ENCODE results near the gene SOWAHB. TPM values are rescaled to one million over a fixed set of nuclear protein-coding genes. Genes with fewer than 3 reads are reported as not detected.

The SOWAHB gene
- total RNA-seq, 5 donors from 2014 or later (not counting 1 experiment from before 2014, with no cell fraction given): 0.09 TPM; not detected in 4

DNA sequence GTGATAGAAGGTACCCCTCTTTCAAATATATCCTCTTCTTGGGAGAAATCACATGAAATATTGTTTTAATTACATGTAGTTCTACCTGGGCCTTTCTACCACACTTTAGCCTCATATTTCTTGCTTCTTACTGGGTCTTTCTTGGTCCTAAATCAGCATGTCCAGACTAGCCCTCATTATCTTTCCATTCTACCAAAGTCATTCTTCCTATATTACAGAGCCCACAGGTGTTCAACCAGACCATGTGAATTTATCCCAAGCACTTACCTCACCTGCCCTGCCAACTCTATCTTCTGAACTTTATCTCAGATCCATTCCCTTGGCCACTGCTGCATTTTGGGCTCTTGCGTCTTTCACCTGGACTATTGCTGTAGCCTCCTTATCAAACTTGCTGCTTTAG, 11.8 kb upstream of the SOWAHB start:
- Mint-ChIP-seq H3K36me3 (no peaks in the 10 kb centered on the region), H3K4me1 (no peaks in the 10 kb centered on the region), H3K4me3 (no peak overlapping the region), H3K27me3 (peaks cover 4 to 5% of the 10 kb centered on the region in 2 donors), H3K9me3 (peaks cover 0 to 7% (median 0%) of the 10 kb centered on the region in 3 donors), H3K27ac (no peak overlapping the region)
- ChIA-PET CTCF (interaction anchor here in 1 of 2 donors (0.5 kb wide), 1 partner anchor 19 kb away, joined by 4 read pairs; no protein-coding TSS in a partner anchor), POLR2A (no interaction called here)
- ATAC-seq (replicated peaks in 1 of 4) (no peak), DNase-seq (no peak)
- Histone ChIP-seq H3K9me3 (no peaks in the 10 kb centered on the region), H3K4me1 (ENCODE audit: control insufficient read depth in 1 of 2, extremely low read depth in 1 of 2, insufficient read depth in 2 of 2, low read length in 2 of 2) (no peaks in the 10 kb centered on the region), H3K27ac (ENCODE audit: low read length) (no peak overlapping the region), H3K36me3 (ENCODE audit: control insufficient read depth in 2 of 2, extremely low read depth in 1 of 2, insufficient read depth in 1 of 2, low read length in 1 of 2) (no peaks in the 10 kb centered on the region), H3K27me3 (replicated peaks in 1 of 2; ENCODE audit: control insufficient read depth in 2 of 2, extremely low read depth in 1 of 2, insufficient read depth in 2 of 2, low read length in 1 of 2) (no peaks in the 10 kb centered on the region), H3K4me3 (ENCODE audit: control insufficient read depth in 1 of 2, extremely low read depth in 1 of 2, low read length in 1 of 2) (no peak overlapping the region)
- 100% methylated on average over 1 of the region's 1 CpG for WGBS (ENCODE audit: insufficient coverage)

DNA sequence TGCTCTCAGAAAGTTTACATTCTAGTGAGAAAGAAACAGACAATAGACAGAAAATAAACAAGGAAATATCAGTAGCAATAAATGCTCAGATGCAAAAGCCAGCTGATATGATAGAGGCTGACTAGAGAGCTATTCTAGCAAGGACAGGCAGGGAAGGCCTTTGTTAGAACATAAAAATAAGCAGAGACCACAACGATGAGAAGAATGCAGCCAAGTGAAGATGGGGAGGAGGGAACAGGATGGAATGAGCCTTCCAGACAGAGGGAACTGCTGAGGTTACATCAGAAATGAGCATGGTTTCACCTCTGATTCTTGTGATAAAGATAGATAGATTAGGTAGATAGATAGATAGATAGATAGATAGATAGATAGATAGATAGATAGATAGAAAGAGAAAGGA, 7.6 kb upstream of the SOWAHB start:
- Histone ChIP-seq H3K27me3 (replicated peaks in 1 of 2; ENCODE audit: control insufficient read depth in 2 of 2, extremely low read depth in 1 of 2, insufficient read depth in 2 of 2, low read length in 1 of 2) (peaks cover 0 to 4% of the 10 kb centered on the region in 2 experiments), H3K9me3 (no peaks in the 10 kb centered on the region), H3K4me3 (ENCODE audit: control insufficient read depth in 1 of 2, extremely low read depth in 1 of 2, low read length in 1 of 2) (no peak overlapping the region), H3K36me3 (ENCODE audit: control insufficient read depth in 2 of 2, extremely low read depth in 1 of 2, insufficient read depth in 1 of 2, low read length in 1 of 2) (no peaks in the 10 kb centered on the region), H3K27ac (ENCODE audit: low read length) (no peak overlapping the region), H3K4me1 (ENCODE audit: control insufficient read depth in 1 of 2, extremely low read depth in 1 of 2, insufficient read depth in 2 of 2, low read length in 2 of 2) (no peaks in the 10 kb centered on the region)
- CTCF ChIA-PET: no interaction called here
- Mint-ChIP-seq H3K4me1 (no peaks in the 10 kb centered on the region), H3K27ac (no peak overlapping the region), H3K9me3 (peaks cover 0 to 7% (median 0%) of the 10 kb centered on the region in 3 donors), H3K4me3 (no peak overlapping the region), H3K27me3 (peaks cover 4 to 5% of the 10 kb centered on the region in 2 donors), H3K36me3 (no peaks in the 10 kb centered on the region)
- POLR2A ChIA-PET: no interaction called here
- DNase-seq (no peak), ATAC-seq (replicated peaks in 1 of 4) (no peak)
- 100% methylated on average over 1 of the region's 1 CpG for WGBS (ENCODE audit: insufficient coverage)

DNA sequence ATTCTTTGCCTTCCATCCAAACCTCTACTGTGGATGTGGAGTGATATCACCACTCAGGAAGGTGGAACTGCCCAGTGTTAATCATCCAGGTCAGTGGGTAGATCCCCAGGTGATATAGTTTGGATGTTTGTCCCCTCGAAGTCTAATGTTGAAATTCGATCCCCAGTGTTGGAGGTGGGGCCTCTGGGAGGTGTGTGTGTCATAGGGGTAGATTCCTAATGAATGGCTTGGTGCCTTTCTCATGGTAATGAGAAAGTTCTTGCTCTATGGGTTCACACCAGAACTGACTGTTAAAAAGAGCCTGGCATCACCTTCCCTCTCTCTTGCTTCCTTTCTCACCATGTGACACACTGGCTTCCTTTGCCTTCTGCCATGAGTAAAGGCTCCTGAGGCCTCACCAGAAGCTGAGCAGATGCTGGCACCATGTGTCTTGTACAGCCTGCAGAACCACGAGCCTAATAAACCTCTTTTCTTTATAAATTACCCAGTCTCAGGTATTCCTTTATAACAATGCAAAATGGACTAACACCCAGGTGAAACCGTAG, 6.8 kb upstream of the SOWAHB start:
- H3K27me3 Mint-ChIP-seq: peaks cover 6 to 10% of the 10 kb centered on the region in 2 donors
- no CpG with 5 or more reads among the region's 4 CpGs for WGBS (ENCODE audit: insufficient coverage)
- no peak overlapping the region for H3K27ac Mint-ChIP-seq
- H3K36me3 Mint-ChIP-seq: no peaks in the 10 kb centered on the region
- ChIA-PET CTCF (no interaction called here), POLR2A (interaction anchor here in 1 of 2 donors (0.6 kb wide), 1 partner anchor 906 kb away, joined by 3 read pairs; no protein-coding TSS in a partner anchor)
- H3K9me3 Mint-ChIP-seq: peaks cover 0 to 7% (median 0%) of the 10 kb centered on the region in 3 donors
- no peak overlapping the region for H3K4me3 Mint-ChIP-seq
- no peaks in the 10 kb centered on the region for H3K4me1 Mint-ChIP-seq
- Histone ChIP-seq H3K27ac (ENCODE audit: low read length) (no peak overlapping the region), H3K4me3 (ENCODE audit: control insufficient read depth in 1 of 2, extremely low read depth in 1 of 2, low read length in 1 of 2) (no peak overlapping the region), H3K4me1 (ENCODE audit: control insufficient read depth in 1 of 2, extremely low read depth in 1 of 2, insufficient read depth in 2 of 2, low read length in 2 of 2) (no peaks in the 10 kb centered on the region), H3K27me3 (replicated peaks in 1 of 2; ENCODE audit: control insufficient read depth in 2 of 2, extremely low read depth in 1 of 2, insufficient read depth in 2 of 2, low read length in 1 of 2) (peaks cover 0 to 7% of the 10 kb centered on the region in 2 experiments), H3K9me3 (no peaks in the 10 kb centered on the region), H3K36me3 (ENCODE audit: control insufficient read depth in 2 of 2, extremely low read depth in 1 of 2, insufficient read depth in 1 of 2, low read length in 1 of 2) (no peaks in the 10 kb centered on the region)
- ATAC-seq (replicated peaks in 1 of 4) (no peak), DNase-seq (no peak)

DNA sequence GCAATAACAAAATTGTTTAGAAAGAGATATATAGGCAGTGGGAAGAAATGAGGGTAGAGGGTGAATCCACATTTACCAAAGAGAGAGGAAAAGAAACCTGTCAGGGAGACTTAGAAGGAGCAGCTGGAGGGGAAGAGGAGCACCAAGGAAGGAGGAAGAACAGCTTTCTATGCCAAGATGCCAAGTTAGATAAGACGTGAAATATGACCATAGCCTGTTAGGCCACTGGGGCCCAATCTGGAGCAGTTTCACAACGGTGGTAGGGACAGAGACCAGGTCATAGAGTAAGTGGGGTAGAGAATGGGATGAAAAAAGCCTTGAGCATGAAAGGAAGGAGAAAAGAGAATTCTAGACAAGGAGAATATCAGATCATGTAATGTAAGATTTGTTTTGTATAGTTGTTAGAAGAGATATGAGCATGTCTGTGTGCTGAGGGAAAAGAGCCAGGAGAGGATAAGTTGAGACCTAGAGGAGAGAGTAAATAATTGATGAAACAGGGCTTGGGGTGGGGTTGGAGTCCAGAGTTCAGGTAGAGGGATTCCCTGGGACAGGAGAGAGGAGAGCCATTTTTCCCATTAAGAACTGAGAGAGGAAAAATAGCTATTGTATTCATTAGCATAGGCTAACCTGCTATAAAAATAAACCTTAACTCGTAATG, 4.4 kb upstream of the SOWAHB start:
- Mint-ChIP-seq H3K27me3 (peaks cover 19 to 21% of the 10 kb centered on the region in 2 donors), H3K36me3 (no peaks in the 10 kb centered on the region), H3K27ac (no peak overlapping the region), H3K9me3 (peaks cover 0 to 7% (median 0%) of the 10 kb centered on the region in 3 donors), H3K4me1 (peaks cover 9 to 12% (median 11%) of the 10 kb centered on the region in 3 donors), H3K4me3 (no peak overlapping the region)
- 57% methylated on average over 2 of the region's 3 CpGs for WGBS (ENCODE audit: insufficient coverage)
- peaks cover 8 to 20% of the 10 kb centered on the region in 2 experiments for H3K27me3 ChIP-seq (replicated peaks in 1 of 2; ENCODE audit: control insufficient read depth in 2 of 2, extremely low read depth in 1 of 2, insufficient read depth in 2 of 2, low read length in 1 of 2)
- peaks cover 0 to 10% of the 10 kb centered on the region in 2 experiments for H3K4me1 ChIP-seq (ENCODE audit: control insufficient read depth in 1 of 2, extremely low read depth in 1 of 2, insufficient read depth in 2 of 2, low read length in 2 of 2)
- H3K4me3 ChIP-seq (ENCODE audit: control insufficient read depth in 1 of 2, extremely low read depth in 1 of 2, low read length in 1 of 2): no peak overlapping the region
- H3K27ac ChIP-seq (ENCODE audit: low read length): no peak overlapping the region
- ChIA-PET POLR2A (no interaction called here), CTCF (interaction anchor here in 1 of 2 donors (0.6 kb wide), 1 partner anchor 261 kb away, joined by 3 read pairs; no protein-coding TSS in a partner anchor)
- ATAC-seq (replicated peaks in 1 of 4): no peak
- H3K9me3 ChIP-seq: no peaks in the 10 kb centered on the region
- no peak for DNase-seq
- no peaks in the 10 kb centered on the region for H3K36me3 ChIP-seq (ENCODE audit: control insufficient read depth in 2 of 2, extremely low read depth in 1 of 2, insufficient read depth in 1 of 2, low read length in 1 of 2)

DNA sequence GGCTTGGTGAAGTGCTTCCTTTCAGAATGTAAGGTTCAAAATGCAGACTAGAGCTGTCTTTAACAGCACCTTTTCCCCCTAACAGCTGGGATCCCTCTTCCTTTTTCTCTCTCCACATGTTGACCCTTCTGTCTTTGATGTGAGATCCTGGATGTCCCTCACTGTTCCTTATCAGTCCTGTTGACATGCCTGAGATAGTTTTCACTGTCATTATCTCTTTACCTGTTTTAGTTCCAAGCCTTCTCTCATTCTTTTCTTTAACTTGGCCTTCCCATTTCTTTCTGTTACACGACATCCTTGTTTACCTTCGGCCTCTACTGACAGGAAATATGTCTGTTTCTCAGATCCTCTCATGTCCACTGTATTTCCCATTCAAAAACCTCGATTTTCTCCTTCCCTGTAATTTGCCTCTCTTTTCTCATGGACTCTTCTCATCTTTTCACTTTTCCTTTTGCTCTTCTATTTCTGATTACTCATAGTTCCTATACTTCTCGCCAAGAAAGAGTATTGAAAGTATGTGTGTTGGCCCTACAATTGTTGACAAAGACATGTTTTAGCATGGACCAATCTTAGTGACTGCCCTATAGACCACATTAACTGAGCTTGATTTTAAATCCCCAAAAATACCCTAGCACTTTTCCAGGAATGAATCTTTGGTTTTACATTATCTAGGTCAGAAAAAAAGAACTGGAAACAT, 1.2 kb upstream of the SOWAHB start:
- WGBS (ENCODE audit: insufficient coverage): 94% methylated on average over 2 of the region's 4 CpGs
- Histone ChIP-seq H3K27ac (ENCODE audit: low read length) (no peak overlapping the region), H3K36me3 (ENCODE audit: control insufficient read depth in 2 of 2, extremely low read depth in 1 of 2, insufficient read depth in 1 of 2, low read length in 1 of 2) (no peaks in the 10 kb centered on the region), H3K9me3 (no peaks in the 10 kb centered on the region), H3K27me3 (replicated peaks in 1 of 2; ENCODE audit: control insufficient read depth in 2 of 2, extremely low read depth in 1 of 2, insufficient read depth in 2 of 2, low read length in 1 of 2) (peaks cover 17 to 43% of the 10 kb centered on the region in 2 experiments), H3K4me1 (ENCODE audit: control insufficient read depth in 1 of 2, extremely low read depth in 1 of 2, insufficient read depth in 2 of 2, low read length in 2 of 2) (peaks cover 0 to 16% of the 10 kb centered on the region in 2 experiments), H3K4me3 (ENCODE audit: control insufficient read depth in 1 of 2, extremely low read depth in 1 of 2, low read length in 1 of 2) (no peak overlapping the region)
- ChIA-PET POLR2A (interaction anchor here (0.6 to 1.4 kb wide), 2 partner anchors 9 to 76 kb away, joined by 3 to 7 read pairs; no protein-coding TSS in a partner anchor), CTCF (interaction anchor here (0.5 to 0.7 kb wide), 2 partner anchors 26 to 146 kb away, joined by 4 read pairs; no protein-coding TSS in a partner anchor)
- H3K9me3 Mint-ChIP-seq: no peaks in the 10 kb centered on the region
- H3K27me3 Mint-ChIP-seq: peaks cover 23 to 32% of the 10 kb centered on the region in 2 donors
- H3K4me3 Mint-ChIP-seq: peak overlapping the region; percentile 57 to 69 (median 68)
- peaks cover 9 to 12% (median 11%) of the 10 kb centered on the region in 3 donors for H3K4me1 Mint-ChIP-seq
- no peak overlapping the region for H3K27ac Mint-ChIP-seq
- ATAC-seq (replicated peaks in 1 of 4): no peak
- H3K36me3 Mint-ChIP-seq: no peaks in the 10 kb centered on the region
- DNase-seq: no peak

DNA sequence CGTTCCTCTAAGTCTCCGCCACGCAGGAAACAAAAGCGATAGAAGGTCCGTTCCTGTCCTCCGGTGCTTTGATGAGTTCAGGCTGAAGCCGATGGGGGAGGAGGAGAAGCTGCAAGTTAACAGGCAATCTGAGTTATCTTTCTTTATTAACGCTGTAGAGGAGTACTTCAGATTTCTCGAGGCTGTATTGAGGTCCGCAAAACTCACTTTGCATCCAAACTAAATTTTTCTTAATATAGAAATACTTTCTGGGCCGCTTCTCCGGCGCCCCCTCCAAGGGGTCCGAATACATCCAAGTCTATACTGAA, 395 bp upstream of the SOWAHB start:
- CTCF ChIA-PET: interaction anchor here in 1 of 2 donors (0.7 kb wide), 1 partner anchor 147 kb away, joined by 4 read pairs; no protein-coding TSS in a partner anchor
- no peak overlapping the region for H3K27ac Mint-ChIP-seq
- Histone ChIP-seq H3K36me3 (ENCODE audit: control insufficient read depth in 2 of 2, extremely low read depth in 1 of 2, insufficient read depth in 1 of 2, low read length in 1 of 2) (no peaks in the 10 kb centered on the region), H3K9me3 (no peaks in the 10 kb centered on the region), H3K4me3 (ENCODE audit: control insufficient read depth in 1 of 2, extremely low read depth in 1 of 2, low read length in 1 of 2) (peak overlapping the region; percentile 52 to 82), H3K27me3 (replicated peaks in 1 of 2; ENCODE audit: control insufficient read depth in 2 of 2, extremely low read depth in 1 of 2, insufficient read depth in 2 of 2, low read length in 1 of 2) (peaks cover 17 to 43% of the 10 kb centered on the region in 2 experiments), H3K27ac (ENCODE audit: low read length) (no peak overlapping the region), H3K4me1 (ENCODE audit: control insufficient read depth in 1 of 2, extremely low read depth in 1 of 2, insufficient read depth in 2 of 2, low read length in 2 of 2) (peaks cover 0 to 16% of the 10 kb centered on the region in 2 experiments)
- peaks cover 9 to 12% (median 11%) of the 10 kb centered on the region in 3 donors for H3K4me1 Mint-ChIP-seq
- WGBS (ENCODE audit: insufficient coverage): 3% methylated on average over 7 of the region's 14 CpGs
- POLR2A ChIA-PET: interaction anchor here in 1 of 2 donors (1.4 kb wide), 1 partner anchor 9 kb away, joined by 3 read pairs; no protein-coding TSS in a partner anchor
- no peaks in the 10 kb centered on the region for H3K36me3 Mint-ChIP-seq
- ATAC-seq (replicated peaks in 1 of 4) (no peak), DNase-seq (no peak)
- no peaks in the 10 kb centered on the region for H3K9me3 Mint-ChIP-seq
- peaks cover 23 to 32% of the 10 kb centered on the region in 2 donors for H3K27me3 Mint-ChIP-seq
- peak overlapping the region; percentile 57 to 69 (median 68) for H3K4me3 Mint-ChIP-seq

Measured in T-cell (primary cell).